H1 (cell line): ENCODE measurements around the gene PDE4B. TPM values are rescaled to one million over a fixed set of nuclear protein-coding genes. Genes with fewer than 3 reads are reported as not detected.

Experiments
- CHD2 ChIP-seq: IDR thresholded peaks from 2 replicates; pipeline ENCODE4 v1.6.1; 2012; ENCODE audit warnings: low read length, improper control_type of control experiment
- EGR1 ChIP-seq: IDR thresholded peaks from 2 replicates; pipeline ENCODE4 v1.6.1; 2011; ENCODE audit warnings: low read depth, low read length, borderline replicate concordance
- KDM1A ChIP-seq: fragments of 200-600, 300-600 bp; sonication (generic); IDR thresholded peaks from 2 replicates; pipeline ENCODE4 v1.7.1; 2016; ENCODE audit warnings: mild to moderate bottlenecking, low read length, borderline replicate concordance
- KDM4A ChIP-seq: IDR thresholded peaks from one replicate; pipeline ENCODE4 v1.7.1; 2012; ENCODE audit warnings: low read depth, mild to moderate bottlenecking, moderate library complexity, low read length, inconsistent platforms; ENCODE audit not compliant: severe bottlenecking
- MAX ChIP-seq: IDR thresholded peaks from 2 replicates; pipeline ENCODE4 v1.6.1; 2012; ENCODE audit warnings: inconsistent platforms
- PHF8 ChIP-seq: fragments of 200-600 bp; sonication (generic); conservative IDR thresholded peaks from 2 replicates; pipeline ENCODE4 v1.7.1; 2012; ENCODE audit warnings: low read depth, mild to moderate bottlenecking, inconsistent platforms, low read length, moderate library complexity
- POLR2AphosphoS5 ChIP-seq: IDR thresholded peaks from 2 replicates; pipeline ENCODE4 v1.6.1; 2011; ENCODE audit warnings: low read depth, low read length
- SIRT6 ChIP-seq: IDR thresholded peaks from one replicate; pipeline ENCODE4 v1.7.1; 2012; ENCODE audit warnings: low read length, inconsistent platforms
- TAF7 ChIP-seq: optimal IDR thresholded peaks from 2 replicates; pipeline ENCODE3; 2011; ENCODE audit warnings: low read depth, mild to moderate bottlenecking, inconsistent platforms, low read length, moderate library complexity, borderline replicate concordance
- TEAD4 ChIP-seq: IDR thresholded peaks from 2 replicates; pipeline ENCODE4 v1.6.1; 2012; ENCODE audit warnings: low read depth, low read length, inconsistent platforms, mixed read lengths
- polyA plus RNA-seq, 7 experiments: library from polyadenylated mRNA; depleted of rRNA in 3 of 7; stranded (reverse) in 5 of 7; unstranded in 2 of 7; fragments of >200 nt in 5 of 7; fragments of 200-250 nt in 2 of 7; gene quantifications; 1 replicate in 5 of 7; 2 replicates in 1 of 7; 4 replicates in 1 of 7; pipeline versions ENCODE4 v1.2.1 to v1.2.3, GENCODE V29; 2011 to 2013; ENCODE audit warnings: missing spikeins in 2 of 7, mixed read lengths in 2 of 7
- total RNA-seq: library from RNA; stranded (reverse); fragmentation: NEBNext Ultra II Directional; extraction: Animal tissue kit (Norgen Biotek cat#: 25700); gene quantifications from 2 replicates; pipeline ENCODE4 v1.2.1, GENCODE V29; 2021

Gene PDE4B
- total and polyA plus RNA-seq, 2 of the 8 experiments (the other 6 are each of a cell fraction or from before 2014, with no cell fraction given): 5.0 to 15.1 TPM

- TF ChIP-seq KDM1A: no peak
- no peak for TF ChIP-seq MAX
- TF ChIP-seq EGR1: no peak
- TF ChIP-seq TAF7: no peak
- TF ChIP-seq PHF8: no peak
- no peak for TF ChIP-seq CHD2
- TF ChIP-seq TEAD4: no peak
- no peak for TF ChIP-seq KDM4A
- no peak for TF ChIP-seq SIRT6
- no peak for TF ChIP-seq POLR2AphosphoS5
These were observed 230.4 kb downstream of the PDE4B start (continued) for GRCh38 chr1:66022904-66023620.
